PC-9 (cell line): ENCODE data around the gene CREM.

Experiments
- EZH2 ChIP-seq: fragments of 200-600 bp; sonication (generic); IDR thresholded peaks from 2 replicates; pipeline ENCODE4 v1.8.0; 2017; ENCODE audit warnings: antibody characterized with exemption, low read depth
- TF ChIP-seq, protein P1 (sequence below): fragments of 200-600 bp; sonication (generic); conservative IDR thresholded peaks from 2 replicates; pipeline ENCODE4 v1.6.1; 2017; ENCODE audit warnings: mixed run types, antibody characterized with exemption, mild to moderate bottlenecking, moderate library complexity

DNA sequence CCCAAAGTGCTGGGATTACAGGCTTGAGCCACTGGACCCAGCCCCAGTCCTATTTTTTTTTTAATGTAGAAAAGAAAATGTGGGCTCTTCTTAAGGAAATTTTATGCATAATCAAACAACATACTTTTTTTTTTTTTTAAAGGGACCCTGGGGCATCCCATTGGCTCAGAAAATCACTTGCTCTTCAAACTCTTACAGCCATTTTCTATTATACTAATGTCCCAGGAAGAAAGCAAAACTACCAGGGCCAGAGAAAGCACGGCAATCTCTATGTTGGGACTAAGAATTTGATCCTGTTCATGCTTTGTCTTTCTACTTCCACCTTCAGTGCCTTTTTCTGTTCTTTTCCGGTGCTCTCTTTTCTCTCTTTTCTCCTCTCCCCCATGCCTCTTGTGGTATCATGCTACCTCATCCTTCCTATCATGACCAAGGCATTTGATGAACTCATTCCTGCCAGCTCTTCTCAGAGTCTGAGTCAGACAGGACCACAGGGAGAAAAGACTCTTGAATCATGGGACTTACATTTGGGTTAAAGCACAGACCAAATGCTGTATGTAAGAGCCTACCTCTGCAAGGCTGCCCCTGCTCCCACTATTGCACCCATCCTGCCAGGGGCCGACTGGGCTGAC lies 133.2 kb downstream of the CREM start:
- TF ChIP-seq, protein P1, sequence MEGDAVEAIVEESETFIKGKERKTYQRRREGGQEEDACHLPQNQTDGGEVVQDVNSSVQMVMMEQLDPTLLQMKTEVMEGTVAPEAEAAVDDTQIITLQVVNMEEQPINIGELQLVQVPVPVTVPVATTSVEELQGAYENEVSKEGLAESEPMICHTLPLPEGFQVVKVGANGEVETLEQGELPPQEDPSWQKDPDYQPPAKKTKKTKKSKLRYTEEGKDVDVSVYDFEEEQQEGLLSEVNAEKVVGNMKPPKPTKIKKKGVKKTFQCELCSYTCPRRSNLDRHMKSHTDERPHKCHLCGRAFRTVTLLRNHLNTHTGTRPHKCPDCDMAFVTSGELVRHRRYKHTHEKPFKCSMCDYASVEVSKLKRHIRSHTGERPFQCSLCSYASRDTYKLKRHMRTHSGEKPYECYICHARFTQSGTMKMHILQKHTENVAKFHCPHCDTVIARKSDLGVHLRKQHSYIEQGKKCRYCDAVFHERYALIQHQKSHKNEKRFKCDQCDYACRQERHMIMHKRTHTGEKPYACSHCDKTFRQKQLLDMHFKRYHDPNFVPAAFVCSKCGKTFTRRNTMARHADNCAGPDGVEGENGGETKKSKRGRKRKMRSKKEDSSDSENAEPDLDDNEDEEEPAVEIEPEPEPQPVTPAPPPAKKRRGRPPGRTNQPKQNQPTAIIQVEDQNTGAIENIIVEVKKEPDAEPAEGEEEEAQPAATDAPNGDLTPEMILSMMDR: no peak
- TF ChIP-seq EZH2: no peak
